T-helper 2 cell treated with Interferon-gamma antibody and Interleukin-4, amounts not matched to agents 100 ng/mL and 5 ng/mL, for 36 hours (primary cell): ENCODE results near the gene DNAL4. TPM values are rescaled to one million over a fixed set of nuclear protein-coding genes. Genes with fewer than 3 reads are reported as not detected.
"Not testable (repeated sequence)": the region's sequence is repeated elsewhere in the genome, so short reads cannot be mapped to it uniquely, and the experiment has no call there.

Experiments
- intact Hi-C: fragments of 100-400 bp; cut with micrococcal nuclease; formaldehyde crosslinking; loops from one replicate; pipeline ENCODE4 v1.15.1; 2023
- total RNA-seq: library from RNA; stranded (reverse); gene quantifications from 2 replicates; pipeline ENCODE4 v1.2.3, GENCODE V29; 2022

DNAL4 gene
- total RNA-seq, 1 donor from 2014 or later, result 6.7 TPM

GRCh38 chr22:38827510-38827909, 33.6 kb upstream of the DNAL4 start:
- intact Hi-C loops, result no loop called here

GRCh38 chr22:38826801-38827200, 32.9 kb upstream of the DNAL4 start:
- intact Hi-C loops, result no loop called here

- intact Hi-C loops, result no loop called here
These were observed 32.4 kb upstream of the DNAL4 start for GRCh38 chr22:38826386-38826785.

- intact Hi-C loops, result no loop called here
These were observed 30.6 kb upstream of the DNAL4 start for GRCh38 chr22:38824585-38824984.

GRCh38 chr22:38823637-38824036, 29.7 kb upstream of the DNAL4 start:
- intact Hi-C loops, result no loop called here

GRCh38 chr22:38823076-38823475, 29.1 kb upstream of the DNAL4 start:
- intact Hi-C loops, result no loop called here

GRCh38 chr22:38820020-38820419, 26.1 kb upstream of the DNAL4 start:
- intact Hi-C loops, result no loop called here

GRCh38 chr22:38819387-38819940, 25.5 kb upstream of the DNAL4 start:
- intact Hi-C loops, result no loop called here

GRCh38 chr22:38817196-38817595, 23.3 kb upstream of the DNAL4 start:
- intact Hi-C loops, result no loop called here

- intact Hi-C loops, result no loop called here
These were observed 21.9 kb upstream of the DNAL4 start for GRCh38 chr22:38815842-38816241.

- intact Hi-C loops, result no loop called here
These were observed 17.3 kb upstream of the DNAL4 start for GRCh38 chr22:38811241-38811640.

- intact Hi-C loops, result not testable (repeated sequence)
These were observed 11.2 kb upstream of the DNAL4 start for GRCh38 chr22:38805041-38805593.

GRCh38 chr22:38802671-38803121, 8.8 kb upstream of the DNAL4 start:
- intact Hi-C loops, result no loop called here

- intact Hi-C loops, result no loop called here
These were observed 5.5 kb upstream of the DNAL4 start for GRCh38 chr22:38799265-38800002.

GRCh38 chr22:38798496-38798895, 4.6 kb upstream of the DNAL4 start:
- intact Hi-C loops, result no loop called here

- intact Hi-C loops, result no loop called here
These were observed 2.5 kb upstream of the DNAL4 start for GRCh38 chr22:38796262-38796957.

- intact Hi-C loops, result no loop called here
These were observed 1.6 kb upstream of the DNAL4 start for GRCh38 chr22:38795569-38795968.

GRCh38 chr22:38793317-38793716, 626 bp downstream of the DNAL4 start:
- intact Hi-C loops, result loop anchor here (5.0 kb wide), 1 partner anchor 36 kb away; the partner anchor contains the start of gene SUN2

- intact Hi-C loops, result loop anchor here (5.0 kb wide), 1 partner anchor 36 kb away; the partner anchor contains the start of gene SUN2
These were observed 1.1 kb downstream of the DNAL4 start for GRCh38 chr22:38792833-38793232.

GRCh38 chr22:38789606-38790005, 4.3 kb downstream of the DNAL4 start:
- intact Hi-C loops, result loop anchor here (5.0 kb wide), 1 partner anchor 32 kb away; the partner anchor contains the start of gene SUN2

GRCh38 chr22:38788846-38789245, 5.1 kb downstream of the DNAL4 start:
- intact Hi-C loops, result no loop called here
